Coronary artery (tissue), 2 donors: ENCODE data around the gene ORC3.
A peak's percentile ranks its signal among the peaks of the same experiment; 100 is the strongest.

ENCODE experiments used
- DNase-seq: peaks from one replicate; pipeline ENCODE4 v3.0.0-alpha.2; 2017; ENCODE audit warnings: low spot score
- H3K27ac ChIP-seq, 2 donors: fragments of 200-600 bp; sonication (generic); one replicate each; pipeline ENCODE4 v1.5.1; 2016 to 2019
- H3K4me3 ChIP-seq: fragments of 200-600 bp; sonication (generic); 2 replicates; pipeline ENCODE4 v1.5.1; 2016; ENCODE audit warnings: mild to moderate bottlenecking, moderate library complexity
- TF ChIP-seq, protein P1 (sequence below): fragments of 200-600 bp; sonication (generic); IDR thresholded peaks from one replicate; pipeline ENCODE4 v1.5.1; 2019; ENCODE audit warnings: antibody characterized with exemption

ORC3 gene

DNA sequence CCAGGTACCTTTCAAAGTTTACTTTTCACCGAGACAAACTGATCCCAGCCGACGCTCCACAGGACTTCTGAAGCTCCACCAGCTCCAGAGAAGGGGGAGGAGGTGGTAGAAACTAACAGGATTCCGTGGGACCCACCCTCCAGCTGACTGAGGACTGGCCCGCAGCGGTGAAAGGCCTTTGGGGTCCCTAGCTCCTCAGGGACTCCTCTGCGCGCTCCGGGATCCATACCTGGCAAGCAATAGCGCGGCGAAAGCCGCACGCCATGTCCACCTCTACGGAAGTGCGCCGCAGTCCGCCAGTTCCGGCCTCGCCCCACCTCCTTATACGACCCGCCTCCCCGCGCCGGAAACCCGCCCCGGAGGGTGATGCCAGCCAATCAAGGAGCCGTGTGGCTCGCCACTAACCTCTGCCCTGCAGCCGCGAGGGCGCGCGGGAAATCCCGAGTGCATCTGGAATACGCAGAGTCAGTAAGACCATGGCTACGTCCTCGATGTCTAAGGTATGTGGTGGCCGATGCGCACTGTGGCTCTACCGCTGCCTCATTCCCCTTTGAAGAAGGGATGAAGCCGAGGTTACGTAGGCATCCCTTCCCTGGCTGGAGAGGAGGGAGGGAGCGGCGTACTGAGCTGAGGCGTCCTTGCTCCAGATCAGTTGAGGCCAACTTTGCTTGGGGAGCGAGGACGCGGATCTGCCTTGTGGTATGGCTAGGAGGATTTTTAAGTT is at the start of gene ORC3, which contains the start of gene RARS2:
Gene ORC3, plus strand, starts transcription at position 443 of the 724 bp plus-strand sequence. Its CDS starts 34 bp downstream, at position 477.
Gene RARS2, minus strand, starts transcription at position 295 of the 724 bp plus-strand sequence. Its CDS starts 30 bp downstream, at position 265.
- Histone ChIP-seq H3K27ac (peak within 1 kb of the TSS; percentile 44 to 85), H3K4me3 (peak within 1 kb of the TSS; percentile 96)
- TF ChIP-seq, protein P1, sequence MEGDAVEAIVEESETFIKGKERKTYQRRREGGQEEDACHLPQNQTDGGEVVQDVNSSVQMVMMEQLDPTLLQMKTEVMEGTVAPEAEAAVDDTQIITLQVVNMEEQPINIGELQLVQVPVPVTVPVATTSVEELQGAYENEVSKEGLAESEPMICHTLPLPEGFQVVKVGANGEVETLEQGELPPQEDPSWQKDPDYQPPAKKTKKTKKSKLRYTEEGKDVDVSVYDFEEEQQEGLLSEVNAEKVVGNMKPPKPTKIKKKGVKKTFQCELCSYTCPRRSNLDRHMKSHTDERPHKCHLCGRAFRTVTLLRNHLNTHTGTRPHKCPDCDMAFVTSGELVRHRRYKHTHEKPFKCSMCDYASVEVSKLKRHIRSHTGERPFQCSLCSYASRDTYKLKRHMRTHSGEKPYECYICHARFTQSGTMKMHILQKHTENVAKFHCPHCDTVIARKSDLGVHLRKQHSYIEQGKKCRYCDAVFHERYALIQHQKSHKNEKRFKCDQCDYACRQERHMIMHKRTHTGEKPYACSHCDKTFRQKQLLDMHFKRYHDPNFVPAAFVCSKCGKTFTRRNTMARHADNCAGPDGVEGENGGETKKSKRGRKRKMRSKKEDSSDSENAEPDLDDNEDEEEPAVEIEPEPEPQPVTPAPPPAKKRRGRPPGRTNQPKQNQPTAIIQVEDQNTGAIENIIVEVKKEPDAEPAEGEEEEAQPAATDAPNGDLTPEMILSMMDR: no peak
- DNase-seq: peak; percentile 96

DNA sequence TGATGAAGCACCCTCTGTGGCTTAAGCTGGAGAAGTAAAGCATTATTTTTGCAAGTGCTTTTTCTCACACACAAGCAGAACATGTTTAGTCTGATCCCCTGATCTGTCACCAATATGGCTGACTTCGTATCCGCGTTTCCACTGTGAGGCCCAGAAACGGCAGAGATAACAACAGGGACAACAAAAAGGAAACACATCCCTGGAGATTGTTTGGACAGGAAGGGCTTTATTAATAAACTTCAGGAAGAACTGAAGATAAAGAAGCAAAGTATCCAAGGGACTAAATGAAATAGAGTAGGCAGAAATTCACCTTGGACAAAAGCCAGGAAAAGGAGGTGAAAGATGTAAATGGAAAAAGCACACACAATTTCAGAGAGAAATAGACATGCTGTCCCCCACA is 49.4 kb upstream of the ORC3 start:
- no peak overlapping the region for H3K27ac ChIP-seq
- H3K4me3 ChIP-seq: no peak overlapping the region
- DNase-seq: no peak
- TF ChIP-seq, protein P1: no peak

DNA sequence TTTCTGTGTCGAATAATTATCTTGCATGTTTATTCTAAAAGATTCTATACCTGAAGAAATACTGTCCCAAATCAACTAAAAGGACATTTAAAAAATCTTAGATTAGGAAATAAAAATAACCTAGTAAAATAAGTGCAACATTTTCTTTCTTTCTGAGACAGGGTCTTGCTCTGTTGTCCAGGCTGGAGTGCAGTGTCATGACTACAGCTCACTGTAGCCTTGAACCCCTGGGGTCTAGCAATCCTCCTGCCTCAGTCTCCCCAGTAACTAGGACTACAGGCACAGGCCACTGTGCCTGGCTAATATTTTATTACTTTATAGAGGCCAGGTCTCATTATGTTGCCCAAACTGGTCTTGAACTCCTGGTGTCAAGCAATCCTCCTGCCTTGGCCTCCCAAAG is 48.9 kb upstream of the ORC3 start:
- no peak for DNase-seq
- Histone ChIP-seq H3K4me3 (no peak overlapping the region), H3K27ac (peak overlapping the region in 1 of 2 donors; percentile 54)
- TF ChIP-seq, protein P1: no peak

DNA sequence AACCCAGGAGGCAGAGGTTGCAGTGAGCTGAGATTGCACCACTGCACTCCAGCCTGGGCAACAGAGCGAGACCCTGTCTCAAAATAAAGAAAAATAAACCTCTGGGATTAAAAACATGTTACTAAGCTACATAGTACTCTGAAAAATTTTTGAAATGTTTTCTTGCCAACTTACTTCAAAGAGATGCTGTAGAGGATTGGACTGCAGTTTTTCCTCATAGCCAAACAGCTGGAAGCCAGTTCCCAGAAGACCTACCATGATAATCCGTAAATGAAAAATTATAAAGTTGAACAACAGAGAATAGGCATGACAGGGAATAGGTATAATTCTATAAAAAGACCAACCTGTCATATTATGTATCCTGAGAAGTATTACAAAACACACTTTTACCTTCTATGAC is 48.2 kb upstream of the ORC3 start:
- TF ChIP-seq, protein P1: no peak

DNA sequence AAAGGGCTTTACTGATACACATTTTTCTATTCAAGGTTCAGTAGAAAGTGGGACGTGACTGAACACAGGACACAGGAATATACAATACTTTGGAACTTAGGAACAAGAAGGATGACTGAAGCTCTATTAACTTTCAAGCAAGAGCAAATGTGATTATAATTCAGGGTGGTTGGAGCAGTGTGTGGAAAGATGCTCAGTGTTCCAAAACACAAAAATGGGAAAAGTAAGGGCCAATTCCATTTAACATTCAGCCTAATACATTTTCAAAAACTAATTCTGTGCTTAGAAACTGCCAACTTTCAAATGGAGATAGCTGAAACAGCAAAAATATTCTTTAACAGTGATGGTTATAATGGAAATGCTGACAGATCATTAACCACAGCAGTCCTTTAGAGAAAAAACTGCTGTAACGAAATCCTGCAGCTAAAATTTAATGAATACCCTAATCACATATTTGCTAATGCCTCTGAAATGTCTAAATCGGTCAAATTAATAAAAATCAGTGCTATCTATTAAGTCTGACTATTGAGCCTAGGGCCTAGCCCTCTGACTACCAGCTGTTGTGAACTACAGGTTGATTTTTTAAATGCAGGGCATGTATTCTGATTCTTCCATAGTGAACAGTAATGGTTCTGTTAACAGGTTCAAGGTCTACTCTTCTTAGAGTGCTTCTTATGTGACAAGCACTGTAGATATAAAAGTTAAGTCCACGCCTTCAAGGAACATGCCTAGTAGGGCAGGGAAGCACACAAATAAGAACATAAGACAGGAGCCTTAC is 46.0 kb upstream of the ORC3 start:
- DNase-seq: no peak
- TF ChIP-seq, protein P1: no peak

More for the DNA sequence above, 48.2 kb upstream of the ORC3 start:
- H3K27ac ChIP-seq: peak overlapping the region in 1 of 2 donors; percentile 54
- no peak for DNase-seq
- H3K4me3 ChIP-seq: no peak overlapping the region

DNA sequence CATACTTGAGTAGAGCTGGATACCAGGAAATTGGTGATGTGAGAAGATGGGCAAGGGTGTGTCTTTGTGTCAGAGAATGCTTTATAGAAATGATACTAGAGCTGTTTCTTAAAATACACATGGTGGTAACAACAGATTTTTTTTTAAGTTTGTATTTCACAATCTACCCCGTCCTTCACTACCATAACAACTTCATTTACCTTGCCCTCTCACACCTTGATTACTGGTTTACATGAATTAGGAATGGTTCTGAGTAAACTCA is 45.5 kb upstream of the ORC3 start:
- no peak overlapping the region for H3K4me3 ChIP-seq
- H3K27ac ChIP-seq: no peak overlapping the region
- TF ChIP-seq, protein P1: no peak
- no peak for DNase-seq

More for the DNA sequence above, 46.0 kb upstream of the ORC3 start:
- H3K4me3 ChIP-seq: no peak overlapping the region
- no peak overlapping the region for H3K27ac ChIP-seq
